Upper lobe of right lung (tissue), 1 donor: ENCODE measurements around the gene DNAJB5. TPM values are rescaled to one million over a fixed set of nuclear protein-coding genes. Genes with fewer than 3 reads are reported as not detected.
A peak's percentile ranks its signal among the peaks of the same experiment; 100 is the strongest.

Experiments
- ATAC-seq: fragments of 200-7000 bp; cut with Tn5 transposase; one replicate; pipeline ENCODE4 v1.9.1; 2020; ENCODE audit warnings: mild to moderate bottlenecking, moderate library complexity
- DNase-seq: peaks from one replicate; pipeline ENCODE4 v3.0.0-alpha.2; 2020
- H3K27ac ChIP-seq: fragments of 200-600 bp; one replicate; pipeline ENCODE4 v1.8.0; 2022
- H3K27me3 ChIP-seq: fragments of 200-600 bp; one replicate; pipeline ENCODE4 v1.8.0; 2022; ENCODE audit warnings: mild to moderate bottlenecking
- H3K36me3 ChIP-seq: fragments of 200-600 bp; one replicate; pipeline ENCODE4 v1.8.0; 2022
- H3K4me1 ChIP-seq: fragments of 200-600 bp; one replicate; pipeline ENCODE4 v1.8.0; 2022
- H3K4me3 ChIP-seq: fragments of 200-600 bp; one replicate; pipeline ENCODE4 v1.8.0; 2022; ENCODE audit warnings: mild to moderate bottlenecking
- H3K9me3 ChIP-seq: fragments of 200-600 bp; one replicate; pipeline ENCODE4 v1.8.0; 2022
- intact Hi-C: fragments of 100-400 bp; cut with DNase I; formaldehyde crosslinking; loops from one replicate; pipeline ENCODE4 v1.11.0; 2022
- total RNA-seq: library from RNA; stranded (reverse); fragmentation: NEBNext Ultra II Directional; extraction: Animal tissue kit (Norgen Biotek cat#: 25700); gene quantifications from one replicate; pipeline ENCODE4 v1.2.1, GENCODE V29; 2021
- TF ChIP-seq, protein P1 (sequence below): fragments of 200-600 bp; IDR thresholded peaks from one replicate; pipeline ENCODE4 v1.8.0; 2022; ENCODE audit warnings: antibody characterized with exemption
- donor health status: DM: no; HTN: yes; CAD: no; lungs with severe emphysema.

The DNAJB5 gene
- total RNA-seq, 1 donor from 2014 or later, result 8.3 TPM

DNA sequence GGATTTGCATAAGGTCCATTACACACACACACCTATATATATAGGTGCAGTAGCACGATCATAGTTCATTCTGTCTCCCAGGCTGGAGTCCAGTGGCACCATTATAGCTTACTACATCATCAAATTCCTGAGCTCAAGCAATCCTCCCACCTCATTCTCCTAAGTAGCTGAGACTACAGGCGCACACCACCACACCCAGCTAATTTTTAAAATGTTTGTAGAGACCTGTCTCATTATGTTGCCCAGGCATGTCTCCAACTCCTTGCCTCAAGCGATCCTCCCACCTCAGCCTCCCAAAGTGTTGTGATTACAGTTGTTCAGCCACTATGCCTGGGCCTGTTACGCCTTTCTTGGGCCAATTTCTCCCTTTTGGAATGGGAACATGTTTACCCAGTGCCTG is 39.7 kb downstream of the DNAJB5 start:
- no peak overlapping the region for H3K4me3 ChIP-seq
- intact Hi-C loops, result no loop called here
- H3K9me3 ChIP-seq, result no peaks in the 10 kb centered on the region
- TF ChIP-seq, protein P1, sequence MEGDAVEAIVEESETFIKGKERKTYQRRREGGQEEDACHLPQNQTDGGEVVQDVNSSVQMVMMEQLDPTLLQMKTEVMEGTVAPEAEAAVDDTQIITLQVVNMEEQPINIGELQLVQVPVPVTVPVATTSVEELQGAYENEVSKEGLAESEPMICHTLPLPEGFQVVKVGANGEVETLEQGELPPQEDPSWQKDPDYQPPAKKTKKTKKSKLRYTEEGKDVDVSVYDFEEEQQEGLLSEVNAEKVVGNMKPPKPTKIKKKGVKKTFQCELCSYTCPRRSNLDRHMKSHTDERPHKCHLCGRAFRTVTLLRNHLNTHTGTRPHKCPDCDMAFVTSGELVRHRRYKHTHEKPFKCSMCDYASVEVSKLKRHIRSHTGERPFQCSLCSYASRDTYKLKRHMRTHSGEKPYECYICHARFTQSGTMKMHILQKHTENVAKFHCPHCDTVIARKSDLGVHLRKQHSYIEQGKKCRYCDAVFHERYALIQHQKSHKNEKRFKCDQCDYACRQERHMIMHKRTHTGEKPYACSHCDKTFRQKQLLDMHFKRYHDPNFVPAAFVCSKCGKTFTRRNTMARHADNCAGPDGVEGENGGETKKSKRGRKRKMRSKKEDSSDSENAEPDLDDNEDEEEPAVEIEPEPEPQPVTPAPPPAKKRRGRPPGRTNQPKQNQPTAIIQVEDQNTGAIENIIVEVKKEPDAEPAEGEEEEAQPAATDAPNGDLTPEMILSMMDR, result no peak
- H3K36me3 ChIP-seq, result no peaks in the 10 kb centered on the region
- no peaks in the 10 kb centered on the region for H3K4me1 ChIP-seq
- H3K27ac ChIP-seq, result no peak overlapping the region
- H3K27me3 ChIP-seq, result no peaks in the 10 kb centered on the region
- ATAC-seq, result no peak
- DNase-seq, result no peak

DNA sequence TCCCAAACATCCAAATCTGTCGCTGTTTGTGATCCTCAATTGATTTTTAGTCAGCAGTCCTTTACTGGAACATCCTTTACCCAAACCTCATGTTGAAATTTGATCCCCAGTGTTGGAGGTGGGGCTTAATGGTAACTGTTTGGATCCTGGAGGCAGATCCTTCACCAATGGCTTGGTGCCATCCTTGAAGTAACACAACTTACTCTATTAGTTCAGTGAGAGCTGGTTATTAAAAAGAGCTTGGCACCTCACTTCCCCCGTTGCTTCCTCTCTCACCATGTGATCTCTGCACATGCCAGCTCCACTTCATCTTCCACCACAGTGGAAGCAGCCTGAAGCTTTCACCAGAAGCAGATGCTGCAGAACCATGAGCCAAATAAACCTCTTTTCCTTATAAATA is 40.3 kb downstream of the DNAJB5 start:
- TF ChIP-seq, protein P1, result no peak
- ATAC-seq, result no peak
- H3K4me1 ChIP-seq, result no peaks in the 10 kb centered on the region
- intact Hi-C loops, result no loop called here
- no peaks in the 10 kb centered on the region for H3K9me3 ChIP-seq
- H3K27me3 ChIP-seq, result no peaks in the 10 kb centered on the region
- no peaks in the 10 kb centered on the region for H3K36me3 ChIP-seq
- no peak overlapping the region for H3K4me3 ChIP-seq
- DNase-seq, result no peak
- no peak overlapping the region for H3K27ac ChIP-seq

DNA sequence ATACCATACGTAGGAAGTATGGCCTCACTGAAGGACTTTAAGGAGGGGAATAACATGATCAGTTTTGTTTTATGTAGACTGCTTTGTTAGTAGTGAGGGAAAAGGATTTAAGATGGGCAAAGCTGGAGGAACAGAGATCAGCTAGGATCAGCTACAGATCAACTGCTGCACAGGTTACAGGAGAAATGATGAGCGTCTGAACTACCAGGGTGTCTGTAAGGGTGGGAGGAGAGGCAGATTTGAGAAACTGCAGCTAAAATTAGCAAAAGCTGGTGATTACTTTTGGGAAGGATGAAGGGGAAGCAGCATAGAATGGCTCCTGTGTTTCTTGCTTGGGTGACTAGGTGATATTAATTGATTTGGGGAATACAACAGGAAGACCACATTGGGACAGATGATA is 43.6 kb downstream of the DNAJB5 start:
- TF ChIP-seq, protein P1, result no peak
- no peak overlapping the region for H3K4me3 ChIP-seq
- H3K27ac ChIP-seq, result no peak overlapping the region
- no peaks in the 10 kb centered on the region for H3K36me3 ChIP-seq
- ATAC-seq, result no peak
- H3K27me3 ChIP-seq, result no peaks in the 10 kb centered on the region
- intact Hi-C loops, result no loop called here
- H3K9me3 ChIP-seq, result no peaks in the 10 kb centered on the region
- DNase-seq, result no peak
- peaks cover 4% of the 10 kb centered on the region for H3K4me1 ChIP-seq

DNA sequence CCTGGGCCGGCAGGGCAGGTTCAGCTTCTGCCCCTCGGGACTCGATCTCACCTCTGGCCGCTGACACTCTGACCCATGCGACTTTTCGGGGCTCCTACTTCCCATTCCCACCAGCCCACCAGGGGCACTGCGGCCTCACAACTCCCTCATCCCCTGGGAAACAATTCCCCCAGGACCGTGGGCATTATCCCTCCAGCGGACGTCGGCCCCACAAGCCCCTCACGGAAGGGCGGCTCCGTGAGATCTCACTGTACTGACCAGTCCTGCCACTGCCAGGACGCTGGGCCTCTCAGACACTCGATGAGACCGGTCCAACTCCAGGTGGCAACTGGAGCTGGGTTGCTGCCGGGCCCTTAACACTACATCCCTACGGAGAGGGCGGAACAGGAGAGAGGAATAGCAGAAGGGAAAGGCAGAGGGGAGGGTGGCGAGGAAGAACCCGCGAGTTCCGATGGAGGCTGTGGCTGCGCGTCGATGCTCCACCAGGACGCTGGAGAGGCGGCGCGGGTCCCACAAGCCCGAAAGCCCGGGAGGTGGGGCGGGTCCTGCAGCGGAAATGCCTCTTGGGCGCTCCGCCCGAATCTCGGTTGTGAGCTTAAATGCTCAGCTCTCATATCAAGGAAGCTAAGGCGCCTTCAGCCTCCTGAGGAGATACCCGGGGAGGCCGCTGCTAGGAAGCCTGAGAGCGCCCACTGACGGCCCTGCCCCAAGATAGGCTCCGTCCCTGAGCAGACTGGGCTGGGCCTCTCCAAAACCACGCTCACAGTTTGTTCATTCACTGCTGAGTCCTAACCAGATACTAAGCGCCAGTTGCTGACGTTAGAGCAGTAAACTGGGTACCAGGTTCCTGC is 46.5 kb downstream of the DNAJB5 start:
- H3K27ac ChIP-seq, result peak overlapping the region; percentile 17

DNA sequence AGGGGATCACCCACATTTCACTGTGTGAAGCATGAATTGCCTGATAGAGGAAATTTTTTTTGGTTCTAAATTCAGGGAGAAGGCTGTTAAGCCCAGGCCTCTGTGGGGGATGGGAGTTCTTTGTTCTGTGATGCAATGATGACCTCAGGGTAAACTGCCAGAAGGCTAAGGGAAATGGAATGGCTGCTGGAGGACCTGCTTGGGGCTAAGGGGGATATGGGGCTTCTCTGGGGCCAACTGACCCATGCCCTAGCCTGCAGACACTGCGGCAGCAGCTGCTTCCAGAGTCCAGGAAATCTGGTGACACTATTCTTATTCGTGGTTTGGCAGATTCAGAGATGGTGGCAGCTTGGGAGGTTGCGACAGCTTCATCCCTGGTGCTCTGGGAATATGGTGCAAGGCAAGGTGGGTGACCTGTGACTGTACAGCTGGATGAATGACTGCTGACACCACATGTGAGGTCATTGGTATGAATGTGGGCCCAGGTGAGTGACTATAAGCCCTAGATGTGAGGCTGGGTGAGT is 52.6 kb downstream of the DNAJB5 start:
- H3K27ac ChIP-seq, result no peak overlapping the region

More for the DNA sequence above, 46.5 kb downstream of the DNAJB5 start:
- Histone ChIP-seq H3K27me3 (no peaks in the 10 kb centered on the region), H3K9me3 (no peaks in the 10 kb centered on the region), H3K4me3 (peak overlapping the region; percentile 40), H3K4me1 (peaks cover 4% of the 10 kb centered on the region), H3K36me3 (no peaks in the 10 kb centered on the region)
- TF ChIP-seq, protein P1, result no peak
- ATAC-seq, result peak; percentile 83
- intact Hi-C loops, result no loop called here
- DNase-seq, result peak; percentile 79

More for the DNA sequence above, 52.6 kb downstream of the DNAJB5 start:
- Histone ChIP-seq H3K9me3 (no peaks in the 10 kb centered on the region), H3K4me3 (no peak overlapping the region), H3K36me3 (peaks cover 20% of the 10 kb centered on the region), H3K4me1 (no peaks in the 10 kb centered on the region), H3K27me3 (no peaks in the 10 kb centered on the region)
- TF ChIP-seq, protein P1, result no peak
- DNase-seq, result no peak
- ATAC-seq, result no peak
- intact Hi-C loops, result no loop called here
